Measurements from ENCODE around the gene SEMA6B.

SEMA6B gene

GRCh38 chr19:4525563-4526002 is 33.9 kb downstream of the SEMA6B start:
- no peak for DNase-seq (ENCODE audit: low read depth in 3 of 3)

GRCh38 chr19:4524808-4525562 is 34.5 kb downstream of the SEMA6B start:
- DNase-seq (ENCODE audit: low read depth in 3 of 3), result peak; percentile 39 to 52 (median 48)

GRCh38 chr19:4523306-4524110 is 36.0 kb downstream of the SEMA6B start:
- DNase-seq (ENCODE audit: low read depth in 3 of 3), result no peak

- no peak for DNase-seq (ENCODE audit: low read depth in 3 of 3)
These were observed 37.0 kb downstream of the SEMA6B start for GRCh38 chr19:4522291-4523002.

GRCh38 chr19:4521888-4522242 is 37.6 kb downstream of the SEMA6B start:
- no peak for DNase-seq (ENCODE audit: low read depth in 3 of 3)

- DNase-seq (ENCODE audit: low read depth in 3 of 3), result no peak
These were observed 38.2 kb downstream of the SEMA6B start for GRCh38 chr19:4521170-4521887.

GRCh38 chr19:4519521-4520277 is 39.8 kb downstream of the SEMA6B start:
- DNase-seq (ENCODE audit: low read depth in 3 of 3), result no peak

GRCh38 chr19:4519172-4519496 is 40.4 kb downstream of the SEMA6B start:
- DNase-seq (ENCODE audit: low read depth in 3 of 3), result no peak

GRCh38 chr19:4518345-4519171 is 40.9 kb downstream of the SEMA6B start, which contains the start of gene PLIN4:
TSS of gene PLIN4 (minus strand) at chr19:4518486. CDS start at chr19:4518272, 214 bp downstream.
- DNase-seq (ENCODE audit: low read depth in 3 of 3), result no peak

GRCh38 chr19:4517451-4518057 is 41.9 kb downstream of the SEMA6B start:
- DNase-seq (ENCODE audit: low read depth in 3 of 3), result no peak

GRCh38 chr19:4516939-4517300 is 42.6 kb downstream of the SEMA6B start:
- DNase-seq (ENCODE audit: low read depth in 3 of 3), result no peak

- no peak for DNase-seq (ENCODE audit: low read depth in 3 of 3)
These were observed 43.1 kb downstream of the SEMA6B start for GRCh38 chr19:4516199-4516938.

- DNase-seq (ENCODE audit: low read depth in 3 of 3), result no peak
These were observed 43.8 kb downstream of the SEMA6B start for GRCh38 chr19:4515732-4516131.

GRCh38 chr19:4513248-4513647 is 46.2 kb downstream of the SEMA6B start:
- no peak for DNase-seq (ENCODE audit: low read depth in 3 of 3)

GRCh38 chr19:4512070-4512469 is 47.4 kb downstream of the SEMA6B start:
- no peak for DNase-seq (ENCODE audit: low read depth in 3 of 3)

- no peak for DNase-seq (ENCODE audit: low read depth in 3 of 3)
These were observed 48.0 kb downstream of the SEMA6B start for GRCh38 chr19:4511300-4512054.

GRCh38 chr19:4510435-4511255 is 48.8 kb downstream of the SEMA6B start:
- DNase-seq (ENCODE audit: low read depth in 3 of 3), result no peak
